ENCODE measurements around the gene RBM19.
"Not testable (repeated sequence)": the region's sequence is repeated elsewhere in the genome, so short reads cannot be mapped to it uniquely, and the experiment has no call there.

Gene RBM19

GRCh38 chr12:113826805-113827538 lies 139.2 kb downstream of the RBM19 start:
- no peak for DNase-seq

GRCh38 chr12:113825705-113826104 lies 140.4 kb downstream of the RBM19 start:
- DNase-seq = peak; percentile 39

GRCh38 chr12:113823816-113824215 lies 142.3 kb downstream of the RBM19 start:
- DNase-seq = no peak

GRCh38 chr12:113823016-113823415 lies 143.1 kb downstream of the RBM19 start:
- no peak for DNase-seq

- DNase-seq = no peak
Observed at GRCh38 chr12:113820842-113821241, 145.3 kb downstream of the RBM19 start.

GRCh38 chr12:113820309-113820708 lies 145.8 kb downstream of the RBM19 start:
- DNase-seq = no peak

- no peak for DNase-seq
Observed at GRCh38 chr12:113819495-113819894, 146.6 kb downstream of the RBM19 start.

GRCh38 chr12:113818833-113819232 lies 147.3 kb downstream of the RBM19 start:
- no peak for DNase-seq

- DNase-seq = no peak
Observed at GRCh38 chr12:113818283-113818682, 147.8 kb downstream of the RBM19 start.

- no peak for DNase-seq
Observed at GRCh38 chr12:113816866-113817265, 149.3 kb downstream of the RBM19 start.

GRCh38 chr12:113815031-113815430 lies 151.1 kb downstream of the RBM19 start:
- DNase-seq = no peak

- DNase-seq = no peak
Observed at GRCh38 chr12:113813229-113813541, 152.9 kb downstream of the RBM19 start.

GRCh38 chr12:113812411-113813228 lies 153.5 kb downstream of the RBM19 start:
- no peak for DNase-seq

- not testable (repeated sequence) for DNase-seq
Observed at GRCh38 chr12:113809462-113810220, 156.5 kb downstream of the RBM19 start.

- no peak for DNase-seq
Observed at GRCh38 chr12:113808095-113808951, 157.8 kb downstream of the RBM19 start.

- no peak for DNase-seq
Observed at GRCh38 chr12:113805673-113806072, 160.5 kb downstream of the RBM19 start.

- no peak for DNase-seq
Observed at GRCh38 chr12:113804961-113805600, 161.0 kb downstream of the RBM19 start.

- DNase-seq = no peak
Observed at GRCh38 chr12:113803759-113804140, 162.4 kb downstream of the RBM19 start.

- no peak for DNase-seq
Observed at GRCh38 chr12:113802966-113803758, 163.0 kb downstream of the RBM19 start.

GRCh38 chr12:113802000-113802749 lies 163.9 kb downstream of the RBM19 start:
- no peak for DNase-seq

- DNase-seq = no peak
Observed at GRCh38 chr12:113800201-113800600, 165.9 kb downstream of the RBM19 start.

Measured in NCI-H2107 (cell line).